Left lung (tissue), 10 donors: ENCODE data around the gene PNMA8C. TPM values are rescaled to one million over a fixed set of nuclear protein-coding genes. Genes with fewer than 3 reads are reported as not detected.
"Not testable (repeated sequence)": the region's sequence is repeated elsewhere in the genome, so short reads cannot be mapped to it uniquely, and the experiment has no call there.

Experiments
- ATAC-seq: fragments of 200-7000 bp; cut with Tn5 transposase; one replicate; pipeline ENCODE4 v1.9.1; 2020; ENCODE audit warnings: moderate library complexity
- DNase-seq, 4 donors: peaks; one replicate each; pipeline ENCODE4 v3.0.0-alpha.2; 2013 to 2020
- H3K27ac ChIP-seq, 2 donors: fragments of 200-600 bp; sonication (generic) in 1 of 2; one replicate each; pipeline versions ENCODE4 v1.5.0 to v1.8.0; 2020 to 2021
- H3K27me3 ChIP-seq, 2 donors: fragments of 200-600 bp; sonication (generic) in 1 of 2; one replicate each; pipeline versions ENCODE4 v1.5.0 to v1.8.0; 2020 to 2021
- H3K36me3 ChIP-seq, 2 donors: fragments of 200-600 bp; sonication (generic) in 1 of 2; one replicate each; pipeline versions ENCODE4 v1.5.0 to v1.8.0; 2020 to 2021
- H3K4me1 ChIP-seq, 2 donors: fragments of 200-600 bp; one replicate each; pipeline ENCODE4 v1.8.0; 2021
- H3K4me3 ChIP-seq, 2 donors: fragments of 200-600 bp; sonication (generic) in 1 of 2; one replicate each; pipeline versions ENCODE4 v1.5.0 to v1.8.0; 2020 to 2021; ENCODE audit warnings: mild to moderate bottlenecking in 1 of 2
- H3K9me3 ChIP-seq, 2 donors: fragments of 200-600 bp; sonication (generic) in 1 of 2; one replicate each; pipeline versions ENCODE4 v1.5.0 to v1.8.0; 2020 to 2021
- intact Hi-C, 2 donors: fragments of 100-400 bp; cut with DNase I; formaldehyde crosslinking; loops; one replicate each; pipeline versions ENCODE4 v1.11.2 to v1.14.2; 2022
- polyA plus RNA-seq, 6 donors: library from polyadenylated mRNA; unstranded; fragments of 120-200 nt; gene quantifications; one replicate each; pipeline ENCODE4 v1.2.1, GENCODE V29; 2013; ENCODE audit not compliant: insufficient read length in 6 of 6
- total RNA-seq, 2 donors: library from RNA; stranded (reverse); fragmentation: NEBNext Ultra II Directional; extraction: Animal tissue kit (Norgen Biotek cat#: 25700); gene quantifications; one replicate each; pipeline ENCODE4 v1.2.1, GENCODE V29; 2021
- TF ChIP-seq, protein P1 (sequence below), 2 donors: fragments of 200-600 bp; sonication (generic) in 1 of 2; IDR thresholded peaks; one replicate each; pipeline versions ENCODE4 v1.5.0 to v1.8.0; 2021; ENCODE audit warnings: antibody characterized with exemption in 2 of 2
- donor health status: DM: no; HTN: yes; CAD: no.
- donor health status: DM: no; HTN: no; CAD: no.

Gene PNMA8C
- total and polyA plus RNA-seq, 8 donors = 0.09 to 1.5 (median 0.38) TPM

DNA sequence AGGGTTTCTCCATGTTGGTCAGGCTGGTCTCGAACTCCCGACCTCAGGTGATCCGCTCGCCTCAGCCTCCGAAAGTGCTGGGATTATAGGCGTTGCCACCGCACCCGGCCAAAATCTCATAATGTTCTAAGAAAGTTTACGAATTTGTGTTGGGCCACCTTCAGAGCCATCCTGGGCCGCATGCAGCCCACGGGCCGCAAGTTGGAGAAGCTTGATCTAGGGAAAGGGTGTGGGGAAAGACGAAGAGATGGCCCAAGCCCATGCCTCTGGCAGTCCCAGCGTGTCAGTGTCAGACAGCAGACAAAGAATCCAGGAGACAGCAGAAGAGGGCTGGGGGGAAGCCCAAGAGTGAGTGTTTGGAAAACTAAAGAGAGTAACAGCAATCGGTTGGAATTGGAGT is 17.3 kb upstream of the PNMA8C start:
- ATAC-seq (no peak), DNase-seq (no peak)
- intact Hi-C loops = no loop called here
- no peaks in the 10 kb centered on the region for H3K36me3 ChIP-seq
- peaks cover 0 to 11% of the 10 kb centered on the region in 2 donors for H3K4me1 ChIP-seq
- H3K27me3 ChIP-seq = no peaks in the 10 kb centered on the region
- no peaks in the 10 kb centered on the region for H3K9me3 ChIP-seq
- H3K27ac ChIP-seq = no peak overlapping the region
- no peak overlapping the region for H3K4me3 ChIP-seq
- TF ChIP-seq, protein P1, sequence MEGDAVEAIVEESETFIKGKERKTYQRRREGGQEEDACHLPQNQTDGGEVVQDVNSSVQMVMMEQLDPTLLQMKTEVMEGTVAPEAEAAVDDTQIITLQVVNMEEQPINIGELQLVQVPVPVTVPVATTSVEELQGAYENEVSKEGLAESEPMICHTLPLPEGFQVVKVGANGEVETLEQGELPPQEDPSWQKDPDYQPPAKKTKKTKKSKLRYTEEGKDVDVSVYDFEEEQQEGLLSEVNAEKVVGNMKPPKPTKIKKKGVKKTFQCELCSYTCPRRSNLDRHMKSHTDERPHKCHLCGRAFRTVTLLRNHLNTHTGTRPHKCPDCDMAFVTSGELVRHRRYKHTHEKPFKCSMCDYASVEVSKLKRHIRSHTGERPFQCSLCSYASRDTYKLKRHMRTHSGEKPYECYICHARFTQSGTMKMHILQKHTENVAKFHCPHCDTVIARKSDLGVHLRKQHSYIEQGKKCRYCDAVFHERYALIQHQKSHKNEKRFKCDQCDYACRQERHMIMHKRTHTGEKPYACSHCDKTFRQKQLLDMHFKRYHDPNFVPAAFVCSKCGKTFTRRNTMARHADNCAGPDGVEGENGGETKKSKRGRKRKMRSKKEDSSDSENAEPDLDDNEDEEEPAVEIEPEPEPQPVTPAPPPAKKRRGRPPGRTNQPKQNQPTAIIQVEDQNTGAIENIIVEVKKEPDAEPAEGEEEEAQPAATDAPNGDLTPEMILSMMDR (IDR thresholded peaks at IDR 0.05) = no peak

GRCh38 chr19:46442808-46443450 is 14.2 kb upstream of the PNMA8C start:
- TF ChIP-seq, protein P1 (IDR thresholded peaks at IDR 0.05) = no peak
- ATAC-seq (peak; percentile 66), DNase-seq (peak in 1 of 4 donors; percentile 35)
- Histone ChIP-seq H3K36me3 (no peaks in the 10 kb centered on the region), H3K27me3 (no peaks in the 10 kb centered on the region), H3K27ac (no peak overlapping the region), H3K9me3 (no peaks in the 10 kb centered on the region), H3K4me1 (peaks cover 0 to 11% of the 10 kb centered on the region in 2 donors), H3K4me3 (no peak overlapping the region)
- intact Hi-C loops = no loop called here

GRCh38 chr19:46441866-46442265 is 13.1 kb upstream of the PNMA8C start:
- no peak for ATAC-seq
- Histone ChIP-seq H3K27me3 (no peaks in the 10 kb centered on the region), H3K36me3 (no peaks in the 10 kb centered on the region), H3K9me3 (no peaks in the 10 kb centered on the region), H3K27ac (no peak overlapping the region), H3K4me3 (no peak overlapping the region), H3K4me1 (peaks cover 0 to 11% of the 10 kb centered on the region in 2 donors)
- DNase-seq = peak in 2 of 4 donors; percentile 76 to 80
- intact Hi-C loops = no loop called here
- TF ChIP-seq, protein P1 (IDR thresholded peaks at IDR 0.05) = no peak

DNA sequence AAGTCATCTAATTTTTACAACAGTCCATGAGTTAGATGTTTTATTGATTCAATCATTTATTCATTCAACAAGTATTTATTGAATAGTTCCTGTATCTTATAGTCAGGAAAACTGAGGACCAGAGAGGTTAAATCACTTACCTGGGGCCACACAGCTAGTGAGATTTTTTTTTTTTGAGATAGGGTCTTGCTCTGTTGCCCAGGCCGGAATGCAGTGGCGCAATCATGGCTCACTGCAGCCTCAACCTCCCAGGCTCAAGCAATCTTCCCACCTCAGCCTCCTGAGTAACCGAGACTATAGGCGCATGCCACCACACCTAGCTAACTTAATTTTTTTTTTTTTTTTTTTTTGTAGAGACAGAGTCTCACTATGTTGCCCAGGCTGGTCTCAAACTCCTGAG is 7.0 kb upstream of the PNMA8C start:
- peaks cover 0 to 39% of the 10 kb centered on the region in 2 donors for H3K27me3 ChIP-seq
- H3K36me3 ChIP-seq, H3K4me1 ChIP-seq, DNase-seq, H3K4me3 ChIP-seq, intact Hi-C loops, H3K27ac ChIP-seq, H3K9me3 ChIP-seq, ATAC-seq: not testable (repeated sequence)

- ATAC-seq (no peak), DNase-seq (no peak)
- intact Hi-C loops = no loop called here
- TF ChIP-seq, protein P1 (IDR thresholded peaks at IDR 0.05) = no peak
- peaks cover 0 to 45% of the 10 kb centered on the region in 2 donors for H3K27me3 ChIP-seq
- no peak overlapping the region for H3K27ac ChIP-seq
- H3K4me3 ChIP-seq = no peak overlapping the region
- no peaks in the 10 kb centered on the region for H3K9me3 ChIP-seq
- no peaks in the 10 kb centered on the region for H3K36me3 ChIP-seq
- no peaks in the 10 kb centered on the region for H3K4me1 ChIP-seq
Measured at GRCh38 chr19:46435009-46435408, 6.3 kb upstream of the PNMA8C start.

GRCh38 chr19:46433470-46433869 is 4.7 kb upstream of the PNMA8C start:
- H3K27ac ChIP-seq, DNase-seq, H3K4me1 ChIP-seq, H3K4me3 ChIP-seq, ATAC-seq, intact Hi-C loops, H3K9me3 ChIP-seq, H3K36me3 ChIP-seq: not testable (repeated sequence)
- peaks cover 0 to 61% of the 10 kb centered on the region in 2 donors for H3K27me3 ChIP-seq
